ENCODE results near the gene LSM11.
"Not testable (repeated sequence)": the region's sequence is repeated elsewhere in the genome, so short reads cannot be mapped to it uniquely, and the experiment has no call there.

LSM11 gene

DNA sequence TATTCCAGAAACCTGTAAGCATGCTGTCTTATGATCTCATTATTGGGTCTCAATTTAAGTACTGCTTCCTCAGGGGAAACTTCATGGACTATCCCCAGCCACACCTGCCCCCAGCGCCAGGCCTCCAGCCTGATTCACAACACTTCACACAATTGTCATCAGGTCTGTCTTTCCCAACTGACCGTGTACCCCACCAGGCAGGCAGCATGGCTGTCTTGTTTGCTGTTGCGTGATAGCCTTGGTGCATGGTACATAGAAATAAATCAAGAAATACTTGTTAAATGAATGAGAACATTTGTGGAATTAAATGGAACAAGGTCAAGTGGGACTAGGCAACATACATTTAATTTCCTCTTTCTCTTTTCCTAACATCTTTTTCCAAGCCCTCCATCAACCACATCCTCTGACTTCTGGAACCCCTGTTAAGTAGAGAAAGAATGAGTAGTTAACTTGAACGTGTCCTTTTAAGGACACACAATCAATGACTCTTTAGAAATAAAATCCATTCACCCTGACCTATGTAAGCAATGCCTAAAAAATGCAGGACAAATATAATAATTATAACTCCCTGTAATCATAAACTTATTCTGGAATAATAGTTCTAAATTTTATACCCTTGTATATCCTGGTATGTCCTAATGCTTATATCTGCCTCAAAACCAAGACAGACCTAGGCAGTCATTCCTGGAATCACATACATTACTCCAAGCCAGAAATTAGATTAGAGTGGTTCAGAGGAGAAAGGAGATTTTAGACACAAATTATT lies 29.5 kb upstream of the LSM11 start:
- DNase-seq (ENCODE audit: low spot score): no peak
- TF ChIP-seq, protein P1, sequence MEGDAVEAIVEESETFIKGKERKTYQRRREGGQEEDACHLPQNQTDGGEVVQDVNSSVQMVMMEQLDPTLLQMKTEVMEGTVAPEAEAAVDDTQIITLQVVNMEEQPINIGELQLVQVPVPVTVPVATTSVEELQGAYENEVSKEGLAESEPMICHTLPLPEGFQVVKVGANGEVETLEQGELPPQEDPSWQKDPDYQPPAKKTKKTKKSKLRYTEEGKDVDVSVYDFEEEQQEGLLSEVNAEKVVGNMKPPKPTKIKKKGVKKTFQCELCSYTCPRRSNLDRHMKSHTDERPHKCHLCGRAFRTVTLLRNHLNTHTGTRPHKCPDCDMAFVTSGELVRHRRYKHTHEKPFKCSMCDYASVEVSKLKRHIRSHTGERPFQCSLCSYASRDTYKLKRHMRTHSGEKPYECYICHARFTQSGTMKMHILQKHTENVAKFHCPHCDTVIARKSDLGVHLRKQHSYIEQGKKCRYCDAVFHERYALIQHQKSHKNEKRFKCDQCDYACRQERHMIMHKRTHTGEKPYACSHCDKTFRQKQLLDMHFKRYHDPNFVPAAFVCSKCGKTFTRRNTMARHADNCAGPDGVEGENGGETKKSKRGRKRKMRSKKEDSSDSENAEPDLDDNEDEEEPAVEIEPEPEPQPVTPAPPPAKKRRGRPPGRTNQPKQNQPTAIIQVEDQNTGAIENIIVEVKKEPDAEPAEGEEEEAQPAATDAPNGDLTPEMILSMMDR (IDR thresholded peaks at IDR 0.05; ENCODE audit: extremely low read depth, missing control alignments): no peak

- DNase-seq (ENCODE audit: low spot score): no peak
- TF ChIP-seq, protein P1 (IDR thresholded peaks at IDR 0.05; ENCODE audit: extremely low read depth, missing control alignments): no peak
Observed at GRCh38 chr5:157714596-157714864, 29.0 kb upstream of the LSM11 start.

DNA sequence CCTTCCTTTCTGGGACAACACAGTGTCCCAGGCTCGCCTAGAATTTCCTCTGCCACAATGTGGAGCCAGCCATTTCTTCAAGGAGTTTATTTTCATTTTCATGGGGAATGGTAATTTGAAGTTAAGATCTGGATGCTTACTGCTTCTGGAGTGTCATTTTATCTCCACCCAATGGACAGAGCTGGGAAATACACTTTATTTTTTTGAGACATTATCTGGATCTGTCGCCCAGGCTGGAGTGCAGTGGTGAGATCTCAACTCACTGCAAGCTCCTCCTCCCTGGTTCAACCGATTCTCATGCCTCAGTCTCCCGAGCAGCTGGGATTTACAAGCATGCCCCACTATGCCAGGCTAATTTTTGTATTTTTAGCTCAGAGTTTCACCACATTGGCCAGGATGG lies 25.0 kb upstream of the LSM11 start:
- TF ChIP-seq, protein P1 (IDR thresholded peaks at IDR 0.05; ENCODE audit: extremely low read depth, missing control alignments): peak; percentile 31
- peak; percentile 49 for DNase-seq (ENCODE audit: low spot score)

DNA sequence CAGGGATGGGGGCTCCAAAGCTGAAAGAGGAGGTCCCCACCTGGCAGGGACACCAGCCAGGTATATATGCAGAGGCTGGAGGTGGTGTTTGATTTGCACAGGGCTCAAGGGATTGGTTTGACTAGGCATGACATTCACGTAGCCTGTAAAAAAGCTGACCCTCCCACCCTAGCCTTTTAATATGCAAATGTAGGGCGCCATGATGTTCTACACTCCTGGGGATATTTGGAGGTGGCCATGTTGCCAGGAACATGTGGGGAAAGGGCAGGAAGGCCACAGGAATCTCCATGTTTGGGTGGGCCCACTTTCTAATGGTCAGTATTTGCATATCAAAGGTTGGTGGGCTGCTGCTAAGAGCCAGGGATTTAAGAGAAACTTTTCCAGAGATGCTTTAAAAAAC lies 24.3 kb upstream of the LSM11 start:
- TF ChIP-seq, protein P1 (IDR thresholded peaks at IDR 0.05; ENCODE audit: extremely low read depth, missing control alignments): no peak
- no peak for DNase-seq (ENCODE audit: low spot score)

GRCh38 chr5:157721159-157721558 lies 22.4 kb upstream of the LSM11 start:
- TF ChIP-seq, protein P1 (IDR thresholded peaks at IDR 0.05; ENCODE audit: extremely low read depth, missing control alignments): no peak
- no peak for DNase-seq (ENCODE audit: low spot score)

GRCh38 chr5:157722895-157723294 lies 20.6 kb upstream of the LSM11 start:
- DNase-seq (ENCODE audit: low spot score): not testable (repeated sequence)

- not testable (repeated sequence) for DNase-seq (ENCODE audit: low spot score)
Observed at GRCh38 chr5:157726607-157727006, 16.9 kb upstream of the LSM11 start.

DNA sequence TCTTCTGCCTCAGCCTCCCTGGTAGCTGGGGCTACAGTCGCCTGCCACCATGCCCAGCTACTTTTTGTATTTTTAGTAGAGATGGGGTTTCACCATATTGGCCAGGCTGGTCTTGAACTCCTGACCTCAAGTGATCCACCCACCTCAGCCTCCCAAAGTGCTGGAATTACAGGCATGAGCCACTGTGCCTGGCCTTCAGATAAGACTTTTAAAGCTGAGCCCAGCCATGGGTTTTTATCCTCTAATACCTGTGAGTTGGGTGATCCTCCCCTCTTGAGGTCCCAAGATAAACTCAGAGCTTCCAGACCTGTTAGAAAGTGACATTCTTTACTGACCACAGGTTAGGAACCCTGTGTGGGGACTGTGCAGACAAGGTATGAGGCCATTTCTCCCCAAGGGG lies 15.7 kb upstream of the LSM11 start:
- not testable (repeated sequence) for DNase-seq (ENCODE audit: low spot score)

DNA sequence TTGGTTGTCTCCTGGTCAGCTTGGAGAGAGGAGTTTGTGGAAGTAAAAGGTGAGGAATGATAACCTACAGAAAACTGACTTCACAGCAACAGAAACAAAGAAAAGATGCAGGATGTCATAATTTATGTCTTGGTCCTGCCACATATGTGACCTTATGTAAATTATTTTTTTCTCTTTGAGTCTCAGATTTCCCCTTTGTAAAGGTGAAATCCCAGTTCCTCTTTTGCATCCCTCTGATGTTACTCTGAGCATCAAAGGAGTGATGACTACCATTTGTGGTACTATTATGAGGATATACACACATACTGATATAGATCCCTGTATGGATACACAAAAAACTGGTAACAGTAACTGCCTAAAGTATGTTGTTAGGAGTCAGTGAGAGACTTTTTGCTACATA lies 13.7 kb upstream of the LSM11 start:
- peak; percentile 68 for DNase-seq (ENCODE audit: low spot score)

More for the DNA sequence above, 13.7 kb upstream of the LSM11 start:
- TF ChIP-seq, protein P1 (IDR thresholded peaks at IDR 0.05; ENCODE audit: extremely low read depth, missing control alignments): no peak

Data from GM20000 (cell line).